CD14-positive monocyte (primary cell): ENCODE results near the gene NDUFB10. TPM values are rescaled to one million over a fixed set of nuclear protein-coding genes. Genes with fewer than 3 reads are reported as not detected.

Experiments
- DNase-seq, 3 donors: peaks; one replicate each; pipeline ENCODE4 v3.0.0-alpha.2; 2011 to 2022
- H2AFZ ChIP-seq: 2 replicates; pipeline ENCODE4 v1.6.0; 2012; ENCODE audit warnings: mild to moderate bottlenecking, low read depth, low read length, inconsistent platforms; ENCODE audit not compliant: insufficient read depth, poor library complexity, severe bottlenecking
- H3K27ac ChIP-seq, 2 donors: 1 replicate in 1 of 2; 2 replicates in 1 of 2; pipeline ENCODE4 v1.5.1; 2012 to 2013; ENCODE audit warnings: low read length in 2 of 2, control low read depth in 1 of 2, inconsistent platforms in 1 of 2, low read depth in 1 of 2, mild to moderate bottlenecking in 1 of 2
- H3K27me3 ChIP-seq, 2 donors: one replicate each; pipeline versions ENCODE4 v1.6.0 to v1.6.1; 2011 to 2013; ENCODE audit warnings: low read length in 2 of 2; ENCODE audit not compliant: control insufficient read depth in 2 of 2, insufficient read depth in 2 of 2
- H3K36me3 ChIP-seq, 2 donors: replicated peaks in 1 of 2; 1 replicate in 1 of 2; 2 replicates in 1 of 2; pipeline versions ENCODE4 v1.5.1 to v1.6.1; 2012 to 2013; ENCODE audit warnings: low read length in 2 of 2, control low read depth in 1 of 2, inconsistent platforms in 1 of 2, mild to moderate bottlenecking in 1 of 2; ENCODE audit not compliant: insufficient read depth in 2 of 2, control insufficient read depth in 1 of 2
- H3K4me1 ChIP-seq, 2 donors: 1 replicate in 1 of 2; 2 replicates in 1 of 2; pipeline versions ENCODE4 v1.5.1 to v1.6.1; 2012 to 2013; ENCODE audit warnings: low read length in 2 of 2, control low read depth in 1 of 2, inconsistent platforms in 1 of 2, mild to moderate bottlenecking in 1 of 2, moderate library complexity in 1 of 2; ENCODE audit not compliant: insufficient read depth in 2 of 2, control insufficient read depth in 1 of 2
- H3K4me2 ChIP-seq: replicated peaks from 2 replicates; pipeline ENCODE3; 2012; ENCODE audit warnings: low read length, moderate library complexity, mild to moderate bottlenecking; ENCODE audit not compliant: poor library complexity, severe bottlenecking; ENCODE audit errors: extremely low read depth
- H3K4me3 ChIP-seq, 3 experiments: fragments of 200-600 bp in 1 of 3; sonication (generic) in 1 of 3; replicated peaks in 1 of 3; 1 replicate in 2 of 3; 2 replicates in 1 of 3; pipeline ENCODE4 v1.5.1; 2011 to 2013; ENCODE audit warnings: low read length in 3 of 3, mild to moderate bottlenecking in 3 of 3, control low read depth in 2 of 3, low read depth in 2 of 3, inconsistent platforms in 1 of 3, moderate library complexity in 1 of 3
- H3K79me2 ChIP-seq: 2 replicates; pipeline ENCODE4 v1.6.0; 2012; ENCODE audit warnings: mild to moderate bottlenecking, control low read depth, inconsistent platforms, low read length, moderate library complexity; ENCODE audit not compliant: insufficient read depth
- H3K9ac ChIP-seq: 2 replicates; pipeline ENCODE4 v1.6.0; 2017; ENCODE audit warnings: low read length, mild to moderate bottlenecking; ENCODE audit not compliant: insufficient read depth, poor library complexity, severe bottlenecking
- H3K9me3 ChIP-seq, 2 donors: replicated peaks in 1 of 2; 1 replicate in 1 of 2; 2 replicates in 1 of 2; pipeline versions ENCODE4 v1.5.1 to v1.6.1; 2012 to 2013; ENCODE audit warnings: low read length in 2 of 2, control low read depth in 1 of 2; ENCODE audit not compliant: control insufficient read depth in 1 of 2, insufficient read depth in 1 of 2
- H4K20me1 ChIP-seq: 2 replicates; pipeline ENCODE4 v1.6.0; 2012; ENCODE audit warnings: mild to moderate bottlenecking, low read length, control low read depth, moderate library complexity; ENCODE audit not compliant: insufficient read depth
- H3K27ac Mint-ChIP-seq, 7 donors: one replicate each; pipeline ENCODE4 v1.8.0; 2020; ENCODE audit warnings: mild to moderate bottlenecking in 7 of 7, mixed read lengths in 7 of 7, moderate library complexity in 6 of 7, inconsistent platforms in 2 of 7
- H3K27me3 Mint-ChIP-seq, 3 donors: one replicate each; pipeline ENCODE4 v1.8.0; 2021 to 2022; ENCODE audit warnings: low read depth in 3 of 3, mild to moderate bottlenecking in 3 of 3, mixed read lengths in 3 of 3, moderate library complexity in 3 of 3, inconsistent platforms in 1 of 3
- H3K36me3 Mint-ChIP-seq, 2 donors: one replicate each; pipeline ENCODE4 v1.8.0; 2020; ENCODE audit warnings: mixed read lengths in 2 of 2, inconsistent platforms in 1 of 2, mild to moderate bottlenecking in 1 of 2
- H3K4me1 Mint-ChIP-seq: one replicate; pipeline ENCODE4 v1.8.0; 2020; ENCODE audit warnings: mild to moderate bottlenecking, mixed read lengths
- H3K4me3 Mint-ChIP-seq, 2 donors: one replicate each; pipeline ENCODE4 v1.8.0; 2020; ENCODE audit warnings: mild to moderate bottlenecking in 2 of 2, mixed read lengths in 2 of 2, moderate library complexity in 1 of 2
- H3K9me3 Mint-ChIP-seq, 7 donors: one replicate each; pipeline ENCODE4 v1.8.0; 2020 to 2022; ENCODE audit warnings: mixed read lengths in 7 of 7, mild to moderate bottlenecking in 6 of 7, moderate library complexity in 6 of 7, inconsistent platforms in 2 of 7
- CTCF ChIP-seq: fragments of 200-600 bp; IDR thresholded peaks from one replicate; pipeline ENCODE4 v1.8.0; 2022; ENCODE audit warnings: antibody characterized with exemption, mild to moderate bottlenecking
- WGBS: methylation state at CpG from one replicate; pipeline ENCODE4 v1.1.5; 2013; ENCODE audit warnings: missing lambda C conversion rate; ENCODE audit not compliant: insufficient coverage; 5-methylcytosine and 5-hydroxymethylcytosine counted together
- intact Hi-C, 2 donors: fragments of 100-400 bp; cut with micrococcal nuclease; formaldehyde crosslinking; loops; one replicate each; pipeline versions ENCODE4 v1.15.0 to v1.15.1; 2023
- polyA plus RNA-seq, 3 donors: library from polyadenylated mRNA; depleted of rRNA in 1 of 3; unstranded in 2 of 3; stranded (reverse) in 1 of 3; fragments of 300-500 nt in 2 of 3; fragments of >200 nt in 1 of 3; fragmentation: Illumina TruSeq in 2 of 3; gene quantifications; 1 replicate in 2 of 3; 2 replicates in 1 of 3; pipeline ENCODE4 v1.2.3, GENCODE V29; 2012 to 2021

The NDUFB10 gene
- polyA plus RNA-seq, 3 donors: 121 to 215 (median 186) TPM

- Histone ChIP-seq H3K4me2 (no peak overlapping the region), H3K79me2 (no peaks in the 10 kb centered on the region), H3K9me3 (peaks cover 0 to 17% of the 10 kb centered on the region in 2 donors), H3K27me3 (peaks cover 30 to 48% of the 10 kb centered on the region in 2 donors), H3K27ac (no peak overlapping the region), H3K4me1 (peaks cover 20 to 28% of the 10 kb centered on the region in 2 donors), H3K9ac (no peak overlapping the region), H3K4me3 (no peak overlapping the region), H2AFZ (no peak overlapping the region), H3K36me3 (peaks cover 27 to 35% of the 10 kb centered on the region in 2 donors), H4K20me1 (peaks cover 8% of the 10 kb centered on the region)
- Mint-ChIP-seq H3K36me3 (peaks cover 35 to 43% of the 10 kb centered on the region in 2 donors), H3K27me3 (peaks cover 46 to 63% (median 49%) of the 10 kb centered on the region in 3 donors), H3K4me3 (peak overlapping the region in 1 of 2 donors; percentile 89), H3K27ac (no peak overlapping the region), H3K9me3 (peaks cover 0 to 12% (median 5%) of the 10 kb centered on the region in 7 donors), H3K4me1 (peaks cover 18% of the 10 kb centered on the region)
- no peak for DNase-seq
- TF ChIP-seq CTCF: no peak
- 62% methylated on average over 4 of the region's 5 CpGs for WGBS
- intact Hi-C loops: no loop called here
Observed at GRCh38 chr16:1982013-1982433, 22.7 kb downstream of the NDUFB10 start.

GRCh38 chr16:1982991-1983543 lies 23.7 kb downstream of the NDUFB10 start:
- DNase-seq: no peak
- peak overlapping the region; percentile 90 for H2AFZ ChIP-seq
- H3K27me3 Mint-ChIP-seq: peaks cover 50 to 63% (median 52%) of the 10 kb centered on the region in 3 donors
- peaks cover 8% of the 10 kb centered on the region for H4K20me1 ChIP-seq
- peak overlapping the region; percentile 1 to 87 (median 10) for H3K4me3 ChIP-seq
- no peaks in the 10 kb centered on the region for H3K79me2 ChIP-seq
- H3K27ac Mint-ChIP-seq: peak overlapping the region in 3 of 7 donors; percentile 76 to 88 (median 83)
- intact Hi-C loops: no loop called here
- H3K9ac ChIP-seq: peak overlapping the region; percentile 74
- peaks cover 18 to 25% of the 10 kb centered on the region in 2 donors for H3K36me3 ChIP-seq
- peak overlapping the region in 1 of 2 donors; percentile 73 for H3K27ac ChIP-seq
- H3K4me3 Mint-ChIP-seq: peak overlapping the region; percentile 75 to 89
- TF ChIP-seq CTCF: no peak
- H3K27me3 ChIP-seq: peaks cover 30 to 50% of the 10 kb centered on the region in 2 donors
- H3K4me1 ChIP-seq: peaks cover 20 to 28% of the 10 kb centered on the region in 2 donors
- peaks cover 30 to 39% of the 10 kb centered on the region in 2 donors for H3K36me3 Mint-ChIP-seq
- peaks cover 18% of the 10 kb centered on the region for H3K4me1 Mint-ChIP-seq
- WGBS: 23% methylated on average over 17 of the region's 19 CpGs
- peak overlapping the region; percentile 99 for H3K4me2 ChIP-seq
- H3K9me3 Mint-ChIP-seq: peaks cover 0 to 12% (median 5%) of the 10 kb centered on the region in 7 donors
- H3K9me3 ChIP-seq: peaks cover 0 to 17% of the 10 kb centered on the region in 2 donors
